Aorta (tissue), 5 donors: ENCODE measurements around the gene FILIP1L. TPM values are rescaled to one million over a fixed set of nuclear protein-coding genes. Genes with fewer than 3 reads are reported as not detected.
A peak's percentile ranks its signal among the peaks of the same experiment; 100 is the strongest.

Experiments used
- ATAC-seq: fragments of 200-7000 bp; cut with Tn5 transposase; one replicate; pipeline ENCODE4 v1.9.1; 2022; ENCODE audit warnings: moderate library complexity; ENCODE audit not compliant: low FRiP score
- DNase-seq, 2 donors: peaks; one replicate each; pipeline ENCODE4 v3.0.0-alpha.2; 2020
- H3K27ac ChIP-seq, 2 donors: one replicate each; pipeline ENCODE4 v1.5.1; 2013; ENCODE audit warnings: low read length in 2 of 2, mild to moderate bottlenecking in 2 of 2, moderate library complexity in 2 of 2, control low read depth in 1 of 2, inconsistent platforms in 1 of 2, low read depth in 1 of 2
- H3K27me3 ChIP-seq, 2 donors: one replicate each; pipeline ENCODE4 v1.6.1; 2013; ENCODE audit warnings: control low read depth in 1 of 2, low read length in 1 of 2, mild to moderate bottlenecking in 1 of 2, moderate library complexity in 1 of 2; ENCODE audit not compliant: insufficient read depth in 2 of 2, control insufficient read depth in 1 of 2
- H3K36me3 ChIP-seq, 2 donors: one replicate each; pipeline ENCODE4 v1.6.1; 2013; ENCODE audit warnings: control low read depth in 1 of 2, low read length in 1 of 2, mild to moderate bottlenecking in 1 of 2; ENCODE audit not compliant: insufficient read depth in 2 of 2, control insufficient read depth in 1 of 2
- H3K4me1 ChIP-seq, 2 donors: one replicate each; pipeline ENCODE4 v1.6.1; 2013; ENCODE audit warnings: low read length in 2 of 2, control low read depth in 1 of 2, mild to moderate bottlenecking in 1 of 2, moderate library complexity in 1 of 2; ENCODE audit not compliant: insufficient read depth in 2 of 2, control insufficient read depth in 1 of 2
- H3K4me3 ChIP-seq, 2 donors: one replicate each; pipeline ENCODE4 v1.5.1; 2013; ENCODE audit warnings: low read length in 2 of 2, control low read depth in 1 of 2, mild to moderate bottlenecking in 1 of 2
- H3K9me3 ChIP-seq: one replicate; pipeline ENCODE4 v1.6.1; 2013; ENCODE audit warnings: mild to moderate bottlenecking, low read length; ENCODE audit not compliant: control insufficient read depth
- WGBS, 2 donors: extraction: QIAGEN DNeasy Blood & Tissue Kit; methylation state at CpG; one replicate each; pipeline ENCODE4 v1.1.7; 2013; 5-methylcytosine and 5-hydroxymethylcytosine counted together
- intact Hi-C, 2 donors: fragments of 100-400 bp; cut with DNase I; formaldehyde crosslinking; loops; one replicate each; pipeline versions ENCODE4 v1.14.2 to v1.15.0; 2022
- polyA plus RNA-seq, 2 donors: library from polyadenylated mRNA; stranded (reverse); fragments of 200-250 nt; gene quantifications; one replicate each; pipeline ENCODE4 v1.2.3, GENCODE V29; 2013
- total RNA-seq, 2 donors: library from RNA; stranded (reverse); fragmentation: NEBNext Ultra II Directional; extraction: Animal tissue kit (Norgen Biotek cat#: 25700); gene quantifications; one replicate each; pipeline ENCODE4 v1.2.1, GENCODE V29; 2021
- donor health status: healthy with polysubstance abuse.
- donor health status: Bipolar disorder and iron deficiency.
- donor health status: DM: no; HTN: no; CAD: no.
- donor health status: DM: no; HTN: no; CAD: no.
- donor health status: DM: yes; HTN: yes; CAD: no.

The FILIP1L gene
- total and polyA plus RNA-seq, 4 donors = 168 to 861 (median 251) TPM

- 73 to 74% methylated on average over 9 of the region's 9 CpGs for WGBS, 2 donors
- H3K27me3 ChIP-seq = no peaks in the 10 kb centered on the region
These were observed 93.2 kb downstream of the FILIP1L start for GRCh38 chr3:100020876-100021644.

GRCh38 chr3:100019719-100020118 is 94.6 kb downstream of the FILIP1L start:
- Histone ChIP-seq H3K27ac (no peak overlapping the region), H3K4me1 (peaks cover 3% of the 10 kb centered on the region in 2 donors), H3K27me3 (no peaks in the 10 kb centered on the region), H3K36me3 (no peaks in the 10 kb centered on the region), H3K4me3 (no peak overlapping the region), H3K9me3 (no peaks in the 10 kb centered on the region)
- DNase-seq (no peak), ATAC-seq (no peak)
- 72 to 86% methylated on average over 1 of the region's 1 CpG for WGBS, 2 donors
- intact Hi-C loops = no loop called here

More at GRCh38 chr3:100020876-100021644, 93.2 kb downstream of the FILIP1L start:
- no peaks in the 10 kb centered on the region for H3K9me3 ChIP-seq
- intact Hi-C loops = no loop called here
- peak; percentile 30 for ATAC-seq
- H3K4me3 ChIP-seq = no peak overlapping the region
- no peaks in the 10 kb centered on the region for H3K36me3 ChIP-seq
- DNase-seq = no peak
- peaks cover 3% of the 10 kb centered on the region in 2 donors for H3K4me1 ChIP-seq
- peak overlapping the region; percentile 3 to 43 for H3K27ac ChIP-seq

DNA sequence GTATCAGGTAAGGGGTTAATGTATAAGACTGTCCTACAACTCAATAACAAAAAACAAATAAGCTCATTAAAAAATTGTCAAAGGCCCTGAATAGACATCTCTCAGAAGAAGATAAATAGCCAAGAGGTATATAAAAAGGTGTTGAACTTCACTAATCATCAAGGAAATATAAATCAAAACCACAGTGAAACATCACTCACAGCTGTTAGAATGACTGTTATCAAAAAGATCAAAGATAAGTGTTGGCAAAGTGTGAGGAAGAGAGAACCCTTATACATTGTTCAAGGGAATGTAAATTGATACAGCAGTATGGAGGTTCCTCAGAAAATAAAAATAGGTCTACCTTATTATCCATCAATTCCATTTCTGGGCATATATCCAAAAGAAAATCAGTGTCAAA is 95.5 kb downstream of the FILIP1L start:
- no peaks in the 10 kb centered on the region for H3K27me3 ChIP-seq
- intact Hi-C loops = no loop called here
- H3K4me1 ChIP-seq = peaks cover 3% of the 10 kb centered on the region in 2 donors
- no peak for ATAC-seq
- no peak overlapping the region for H3K27ac ChIP-seq
- H3K9me3 ChIP-seq = no peaks in the 10 kb centered on the region
- no peak for DNase-seq
- no peaks in the 10 kb centered on the region for H3K36me3 ChIP-seq
- H3K4me3 ChIP-seq = no peak overlapping the region

DNA sequence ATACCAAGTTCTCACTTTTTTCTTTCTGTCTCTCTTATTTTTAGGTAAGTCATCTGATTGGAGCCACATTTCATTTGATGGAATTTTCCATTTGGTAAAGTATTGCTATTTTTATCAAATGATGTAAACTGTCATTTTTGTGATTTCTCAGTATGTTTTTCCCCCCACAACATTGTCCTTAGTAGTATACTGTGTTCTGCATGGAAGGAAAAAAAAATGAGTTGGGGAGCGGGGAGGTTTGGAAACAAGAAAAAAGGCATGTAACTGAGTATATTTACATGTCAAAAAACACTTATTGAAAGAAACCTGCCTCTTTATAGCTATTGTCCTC is 104.2 kb downstream of the FILIP1L start:
- Histone ChIP-seq H3K27me3 (no peaks in the 10 kb centered on the region), H3K36me3 (no peaks in the 10 kb centered on the region), H3K4me1 (peaks cover 0 to 2% of the 10 kb centered on the region in 2 donors), H3K9me3 (no peaks in the 10 kb centered on the region), H3K4me3 (no peak overlapping the region), H3K27ac (peak overlapping the region in 1 of 2 donors; percentile 77)
- 21 to 23% methylated on average over 1 of the region's 1 CpG for WGBS, 2 donors
- intact Hi-C loops = no loop called here
- ATAC-seq = no peak
- DNase-seq = no peak

- H3K4me1 ChIP-seq = peaks cover 0 to 2% of the 10 kb centered on the region in 2 donors
- no peak overlapping the region for H3K4me3 ChIP-seq
- peak overlapping the region; percentile 77 to 92 for H3K27ac ChIP-seq
- no peak for ATAC-seq
- H3K27me3 ChIP-seq = no peaks in the 10 kb centered on the region
- 59% methylated on average over 5 of the region's 5 CpGs for WGBS, 2 donors
- H3K9me3 ChIP-seq = no peaks in the 10 kb centered on the region
- H3K36me3 ChIP-seq = no peaks in the 10 kb centered on the region
- DNase-seq = no peak
- intact Hi-C loops = loop anchor here in 1 of 2 donors (5.0 kb wide), 1 partner anchor 42 kb away; no protein-coding TSS in a partner anchor
These were observed 104.8 kb downstream of the FILIP1L start for GRCh38 chr3:100009276-100010086.

DNA sequence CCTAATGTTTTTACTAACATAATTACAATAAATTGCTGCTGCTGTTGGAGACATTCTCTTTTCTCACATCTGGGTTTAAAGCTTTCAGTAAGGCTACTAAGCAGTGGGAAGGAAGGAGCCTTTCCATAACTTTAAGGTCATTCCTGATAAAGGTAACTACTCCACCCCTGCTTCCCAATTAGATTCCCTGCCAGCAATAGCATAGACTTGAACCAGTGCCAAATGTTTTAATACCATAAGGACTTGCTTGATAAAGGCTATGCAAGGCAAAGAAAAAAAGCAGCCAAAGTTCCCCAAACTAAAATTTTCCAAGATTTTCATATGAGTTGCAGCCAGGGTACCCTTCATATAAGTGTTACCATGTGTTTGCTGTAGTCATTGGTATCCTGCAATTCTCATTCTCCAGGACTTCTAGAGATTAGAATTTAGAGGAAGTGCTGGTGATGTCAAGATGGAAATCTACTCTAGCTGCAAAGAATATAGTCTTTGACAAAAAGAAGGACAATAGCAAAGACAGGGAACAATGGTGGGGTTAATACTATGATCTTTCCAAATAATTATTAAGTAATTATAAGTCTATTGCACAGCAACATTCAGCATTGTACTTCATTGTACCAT is 106.1 kb downstream of the FILIP1L start:
- DNase-seq = no peak
- no peak overlapping the region for H3K4me3 ChIP-seq
- ATAC-seq = no peak
- peaks cover 0 to 4% of the 10 kb centered on the region in 2 donors for H3K4me1 ChIP-seq
- no peaks in the 10 kb centered on the region for H3K36me3 ChIP-seq
- intact Hi-C loops = loop anchor here in 1 of 2 donors (5.0 kb wide), 1 partner anchor 41 kb away; no protein-coding TSS in a partner anchor
- no peaks in the 10 kb centered on the region for H3K9me3 ChIP-seq
- no peaks in the 10 kb centered on the region for H3K27me3 ChIP-seq
- no peak overlapping the region for H3K27ac ChIP-seq

- intact Hi-C loops = loop anchor here in 1 of 2 donors (5.0 kb wide), 1 partner anchor 40 kb away; no protein-coding TSS in a partner anchor
- Histone ChIP-seq H3K4me1 (peaks cover 2 to 8% of the 10 kb centered on the region in 2 donors), H3K9me3 (no peaks in the 10 kb centered on the region), H3K27ac (no peak overlapping the region), H3K4me3 (no peak overlapping the region), H3K36me3 (no peaks in the 10 kb centered on the region), H3K27me3 (no peaks in the 10 kb centered on the region)
- DNase-seq (no peak), ATAC-seq (no peak)
- WGBS, 2 donors = 86% methylated on average over 3 of the region's 3 CpGs
These were observed 107.0 kb downstream of the FILIP1L start for GRCh38 chr3:100007313-100007712.

DNA sequence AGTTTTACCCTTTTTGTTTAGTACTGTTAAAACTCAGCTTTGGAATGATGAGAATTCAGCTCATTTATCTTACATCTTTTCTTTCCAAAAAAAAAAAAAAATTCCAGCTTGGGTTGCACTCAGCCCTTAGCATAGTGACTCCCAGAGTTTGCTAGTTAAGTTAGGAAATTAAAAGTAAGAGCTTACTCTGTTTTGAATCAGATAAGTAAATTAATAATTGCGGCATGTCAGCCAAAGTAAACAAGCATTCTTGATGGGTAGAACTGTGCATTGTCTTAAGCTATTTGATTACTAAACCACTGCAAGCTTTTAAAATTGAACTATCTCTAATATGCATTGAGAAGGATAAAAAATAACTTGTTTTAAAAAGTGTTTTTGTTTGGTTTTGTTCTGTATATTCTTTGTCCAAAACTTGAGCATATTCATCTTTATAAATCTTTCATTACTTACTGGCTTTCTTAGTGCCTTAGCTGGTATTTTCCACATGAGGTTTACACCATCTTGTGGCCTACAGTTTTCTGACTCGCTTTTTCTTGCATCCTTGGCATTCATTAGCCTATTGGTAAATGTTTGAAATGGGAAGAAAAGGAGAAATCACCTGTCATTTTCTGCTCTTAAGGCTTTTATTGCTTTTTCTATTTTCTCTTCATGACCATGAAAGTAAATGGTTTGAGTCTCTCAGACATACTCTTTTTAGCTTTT is 107.6 kb downstream of the FILIP1L start:
- ATAC-seq (peak; percentile 47), DNase-seq (no peak)
- H3K36me3 ChIP-seq = no peaks in the 10 kb centered on the region
- no peak overlapping the region for H3K4me3 ChIP-seq
- peaks cover 2 to 8% of the 10 kb centered on the region in 2 donors for H3K4me1 ChIP-seq
- 6 to 12% methylated on average over 2 of the region's 2 CpGs for WGBS, 2 donors
- H3K27ac ChIP-seq = no peak overlapping the region
- intact Hi-C loops = loop anchor here in 1 of 2 donors (5.0 kb wide), 1 partner anchor 39 kb away; no protein-coding TSS in a partner anchor
- H3K9me3 ChIP-seq = no peaks in the 10 kb centered on the region
- H3K27me3 ChIP-seq = no peaks in the 10 kb centered on the region
